Ovary (tissue), 9 donors: Measurements from ENCODE around the gene FGFR2. TPM values are rescaled to one million over a fixed set of nuclear protein-coding genes. Genes with fewer than 3 reads are reported as not detected.

Experiments
- DNase-seq, 5 donors: peaks; one replicate each; pipeline ENCODE4 v3.0.0-alpha.2; 2019 to 2020
- H3K27ac ChIP-seq, 2 donors: fragments of 200-600 bp; one replicate each; pipeline versions ENCODE4 v1.5.1 to v1.8.0; 2019 to 2022
- H3K27me3 ChIP-seq: fragments of 200-600 bp; one replicate; pipeline ENCODE4 v1.8.0; 2022
- H3K36me3 ChIP-seq: fragments of 200-600 bp; sonication (generic); one replicate; pipeline ENCODE4 v1.5.1; 2019
- H3K4me1 ChIP-seq: one replicate; pipeline ENCODE4 v1.8.1; 2013; ENCODE audit warnings: mild to moderate bottlenecking, moderate library complexity; ENCODE audit not compliant: insufficient read depth
- H3K4me3 ChIP-seq: fragments of 200-600 bp; sonication (generic); one replicate; pipeline ENCODE4 v1.5.1; 2017
- H3K9me3 ChIP-seq, 2 donors: fragments of 200-600 bp in 1 of 2; sonication (generic) in 1 of 2; one replicate each; pipeline versions ENCODE4 v1.5.1 to v1.8.1; 2013 to 2019; ENCODE audit warnings: mild to moderate bottlenecking in 1 of 2, moderate library complexity in 1 of 2
- EP300 ChIP-seq: sonication (generic); formaldehyde crosslinking; IDR thresholded peaks from one replicate; pipeline ENCODE4 v1.6.1; 2017; ENCODE audit warnings: antibody characterized with exemption
- POLR2A ChIP-seq: fragments of 450-650 bp; IDR thresholded peaks from one replicate; pipeline ENCODE4 v1.6.1; 2017; ENCODE audit warnings: antibody characterized with exemption, mild to moderate bottlenecking, moderate library complexity
- WGBS, 3 donors: extraction: QIAGEN DNeasy Blood & Tissue Kit in 1 of 3; methylation state at CpG; one replicate each; pipeline versions ENCODE4 v1.1.5 to v1.1.7; 2013 to 2017; 5-methylcytosine and 5-hydroxymethylcytosine counted together
- intact Hi-C, 4 donors: fragments of 100-400 bp; cut with DNase I; formaldehyde crosslinking; loops; one replicate each; pipeline versions ENCODE4 v1.11.0 to v1.15.1; 2022 to 2023
- polyA plus RNA-seq, 2 donors: library from polyadenylated mRNA; stranded (reverse); fragments of 200-250 nt in 1 of 2; fragments of 350-450 nt in 1 of 2; fragmentation: Illumina TruSeq in 1 of 2; extraction: RNeasy Lipid Tissue Mini Kit (QIAGEN cat#74804) in 1 of 2; gene quantifications; one replicate each; pipeline ENCODE4 v1.2.3, GENCODE V29; 2013 to 2014
- total RNA-seq, 7 donors: library from RNA; depleted of rRNA in 2 of 7; stranded (reverse); fragments of >200 nt in 2 of 7; fragmentation: NEBNext Ultra II Directional in 3 of 7; extraction: Animal tissue kit (Norgen Biotek cat#: 25700) in 3 of 7; gene quantifications; one replicate each; pipeline versions ENCODE4 v1.1.0 to v1.2.4, GENCODE V29; 2016 to 2023
- TF ChIP-seq, protein P1 (sequence below), 3 donors: fragments of 450-650 bp in 2 of 3; fragments of 200-600 bp in 1 of 3; IDR thresholded peaks; one replicate each; pipeline versions ENCODE4 v1.5.1 to v1.8.0; 2016 to 2022; ENCODE audit warnings: antibody characterized with exemption in 3 of 3, mild to moderate bottlenecking in 1 of 3
- donor health status: DM: no; HTN: no; CAD: no; lungs with moderate emphysema.
- donor health status: DM: no; HTN: no; CAD: no.
- donor health status: Bipolar disorder and iron deficiency.
- donor health status: DM: yes; HTN: yes; CAD: no.
- donor health status: DM: no; HTN: no; CAD: no.
- donor health status: DM: yes; HTN: yes; CAD: no.

The FGFR2 gene
- total and polyA plus RNA-seq, 9 donors = 8.8 to 52.2 (median 26.5) TPM

DNA sequence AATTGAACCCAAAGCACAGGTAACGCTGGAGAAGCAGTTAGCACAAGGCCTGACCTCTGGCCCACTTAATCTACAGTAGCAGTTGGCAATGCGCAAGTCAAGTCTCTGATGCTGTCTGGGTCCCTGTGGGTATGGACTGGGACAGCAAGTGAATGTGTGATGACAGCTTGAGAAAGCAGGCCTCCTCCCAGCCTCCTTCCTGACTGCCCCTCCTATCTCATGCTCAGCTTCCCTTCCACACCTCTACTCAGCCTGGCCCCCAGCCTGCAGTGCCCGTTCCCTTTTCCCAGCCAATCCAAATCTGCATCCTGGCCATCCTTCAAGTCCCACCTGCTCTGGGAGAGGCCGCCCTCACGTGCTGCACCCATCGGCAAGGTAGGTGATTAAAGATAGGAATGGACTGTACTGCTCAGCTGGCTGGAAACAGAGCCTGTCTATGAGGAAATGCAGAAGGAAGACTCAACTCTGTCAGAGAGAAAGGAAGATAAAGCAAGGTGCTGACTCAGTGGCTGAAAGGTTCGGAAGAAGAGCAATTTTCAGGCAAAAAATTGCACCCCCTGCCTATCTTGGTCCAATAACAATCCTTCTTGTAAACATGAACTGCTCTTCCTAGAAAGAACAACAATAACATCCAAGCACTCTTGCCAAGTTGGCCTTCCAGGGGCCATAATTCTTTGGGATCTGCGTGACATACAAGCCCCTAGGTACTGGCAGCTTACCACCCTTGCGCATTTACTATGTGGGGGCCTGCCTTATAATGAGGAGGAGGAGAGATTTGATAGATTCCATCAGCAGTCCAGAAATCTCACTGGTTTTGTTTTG lies 16.6 kb upstream of the FGFR2 start:
- Histone ChIP-seq H3K36me3 (no peaks in the 10 kb centered on the region), H3K27me3 (no peaks in the 10 kb centered on the region), H3K4me3 (no peak overlapping the region), H3K4me1 (no peaks in the 10 kb centered on the region), H3K9me3 (no peaks in the 10 kb centered on the region), H3K27ac (no peak overlapping the region)
- DNase-seq = no peak
- 56 to 68% (median 65%) methylated on average over 9 of the region's 9 CpGs for WGBS, 3 donors
- intact Hi-C loops = no loop called here
- TF ChIP-seq EP300 = no peak
- no peak for TF ChIP-seq POLR2A
- TF ChIP-seq, protein P1, sequence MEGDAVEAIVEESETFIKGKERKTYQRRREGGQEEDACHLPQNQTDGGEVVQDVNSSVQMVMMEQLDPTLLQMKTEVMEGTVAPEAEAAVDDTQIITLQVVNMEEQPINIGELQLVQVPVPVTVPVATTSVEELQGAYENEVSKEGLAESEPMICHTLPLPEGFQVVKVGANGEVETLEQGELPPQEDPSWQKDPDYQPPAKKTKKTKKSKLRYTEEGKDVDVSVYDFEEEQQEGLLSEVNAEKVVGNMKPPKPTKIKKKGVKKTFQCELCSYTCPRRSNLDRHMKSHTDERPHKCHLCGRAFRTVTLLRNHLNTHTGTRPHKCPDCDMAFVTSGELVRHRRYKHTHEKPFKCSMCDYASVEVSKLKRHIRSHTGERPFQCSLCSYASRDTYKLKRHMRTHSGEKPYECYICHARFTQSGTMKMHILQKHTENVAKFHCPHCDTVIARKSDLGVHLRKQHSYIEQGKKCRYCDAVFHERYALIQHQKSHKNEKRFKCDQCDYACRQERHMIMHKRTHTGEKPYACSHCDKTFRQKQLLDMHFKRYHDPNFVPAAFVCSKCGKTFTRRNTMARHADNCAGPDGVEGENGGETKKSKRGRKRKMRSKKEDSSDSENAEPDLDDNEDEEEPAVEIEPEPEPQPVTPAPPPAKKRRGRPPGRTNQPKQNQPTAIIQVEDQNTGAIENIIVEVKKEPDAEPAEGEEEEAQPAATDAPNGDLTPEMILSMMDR (IDR thresholded peaks at IDR 0.05) = no peak

DNA sequence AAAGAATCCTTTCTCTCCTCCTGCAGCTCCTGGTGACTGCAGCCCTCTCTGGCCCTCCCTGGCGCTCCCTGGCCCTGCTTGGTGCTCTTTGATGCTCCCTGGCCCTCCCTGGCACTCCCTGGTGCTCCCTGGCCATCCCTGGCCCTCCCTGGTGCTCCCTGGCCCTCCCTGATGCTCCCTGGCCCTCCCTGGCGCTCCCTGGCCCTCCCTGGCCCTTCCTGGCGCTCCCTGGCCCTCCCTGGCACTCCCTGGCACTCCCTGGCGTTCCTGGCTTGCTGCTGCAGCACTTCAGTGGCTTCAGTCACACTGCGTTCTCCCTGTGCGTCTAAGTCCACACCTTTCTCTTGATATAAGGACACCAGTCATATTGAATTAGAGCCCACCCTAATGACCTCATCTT lies 15.2 kb upstream of the FGFR2 start:
- no peaks in the 10 kb centered on the region for H3K27me3 ChIP-seq
- no peaks in the 10 kb centered on the region for H3K9me3 ChIP-seq
- no peak overlapping the region for H3K27ac ChIP-seq
- H3K4me1 ChIP-seq = peaks cover 2% of the 10 kb centered on the region
- intact Hi-C loops = no loop called here
- 89 to 94% (median 89%) methylated on average over 6 of the region's 6 CpGs for WGBS, 3 donors
- TF ChIP-seq EP300 = no peak
- TF ChIP-seq, protein P1 (IDR thresholded peaks at IDR 0.05) = no peak
- no peak for TF ChIP-seq POLR2A
- no peaks in the 10 kb centered on the region for H3K36me3 ChIP-seq
- H3K4me3 ChIP-seq = no peak overlapping the region
- DNase-seq = no peak

DNA sequence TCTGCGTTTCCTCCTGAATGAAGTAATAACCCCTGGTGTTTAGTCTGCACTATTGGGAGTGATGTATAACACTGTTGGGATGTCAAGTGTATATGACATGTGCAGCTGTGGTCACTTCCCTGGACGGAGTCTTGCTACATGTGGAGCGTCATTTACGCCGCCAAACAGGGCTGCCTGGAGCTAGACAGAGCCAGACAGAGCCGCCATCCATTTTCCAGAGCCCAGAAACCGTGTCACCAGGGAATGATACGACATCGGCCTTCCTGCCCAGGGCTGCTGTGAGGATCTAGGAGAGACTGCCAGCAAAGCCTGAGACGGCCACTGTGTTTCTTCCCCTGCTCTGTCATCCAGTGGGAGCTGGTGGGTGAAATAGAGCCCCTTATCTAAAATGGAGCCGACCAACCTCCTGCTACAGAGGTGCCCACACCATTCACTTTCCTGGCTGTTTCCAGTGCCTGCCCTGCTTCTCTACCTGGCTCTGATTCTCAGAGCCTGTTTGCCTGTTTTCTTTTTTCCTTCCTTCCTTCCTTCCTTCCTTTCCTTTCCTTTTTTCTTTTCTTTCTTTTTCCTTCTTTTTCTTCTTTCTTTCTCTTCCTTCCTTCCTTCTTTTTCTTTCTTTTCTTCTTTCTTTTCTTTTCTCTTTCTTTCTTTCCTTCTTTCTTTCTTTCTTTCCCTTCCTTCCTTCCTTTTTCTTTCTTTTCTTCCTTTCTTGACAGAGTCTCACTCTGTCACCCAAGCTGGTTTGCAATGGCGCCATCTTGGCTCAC lies 13.3 kb upstream of the FGFR2 start:
- no peak overlapping the region for H3K4me3 ChIP-seq
- H3K27me3 ChIP-seq = no peaks in the 10 kb centered on the region
- no peaks in the 10 kb centered on the region for H3K9me3 ChIP-seq
- DNase-seq = no peak
- peaks cover 2% of the 10 kb centered on the region for H3K4me1 ChIP-seq
- H3K27ac ChIP-seq = no peak overlapping the region
- intact Hi-C loops = no loop called here
- no peak for TF ChIP-seq POLR2A
- no peak for TF ChIP-seq EP300
- TF ChIP-seq, protein P1 (IDR thresholded peaks at IDR 0.05) = no peak
- 75 to 85% (median 81%) methylated on average over 12 of the region's 12 CpGs for WGBS, 3 donors
- no peaks in the 10 kb centered on the region for H3K36me3 ChIP-seq

DNA sequence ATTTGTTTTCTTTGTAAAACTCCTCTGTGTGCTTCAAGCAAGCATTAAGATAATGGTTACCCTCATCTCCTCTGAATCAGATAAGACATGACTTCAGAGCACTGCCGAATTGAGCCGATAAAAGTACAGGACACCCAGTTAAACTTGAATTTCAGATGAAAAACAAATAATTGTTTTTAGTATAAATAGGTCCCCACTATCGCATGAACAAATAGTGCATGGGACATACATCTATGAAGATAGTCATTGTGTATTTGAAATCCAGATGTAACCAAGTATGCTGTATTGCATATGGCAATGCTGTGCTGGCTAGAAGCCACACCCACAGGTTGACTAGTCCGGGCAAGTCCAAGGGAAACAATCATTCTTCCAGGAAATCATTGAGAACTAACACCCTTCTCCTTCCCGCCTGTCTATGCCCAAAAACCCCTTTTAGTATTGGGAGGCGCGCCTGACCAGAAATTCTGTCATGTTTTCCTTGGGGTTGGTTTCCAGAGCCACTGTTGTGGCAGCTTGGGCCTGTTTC lies 12.6 kb upstream of the FGFR2 start:
- H3K9me3 ChIP-seq = no peaks in the 10 kb centered on the region
- TF ChIP-seq EP300 = no peak
- no peak for TF ChIP-seq POLR2A
- TF ChIP-seq, protein P1 (IDR thresholded peaks at IDR 0.05) = no peak
- no peaks in the 10 kb centered on the region for H3K36me3 ChIP-seq
- peaks cover 2% of the 10 kb centered on the region for H3K4me1 ChIP-seq
- no peak overlapping the region for H3K4me3 ChIP-seq
- H3K27me3 ChIP-seq = no peaks in the 10 kb centered on the region
- no peak overlapping the region for H3K27ac ChIP-seq
- DNase-seq = no peak
- intact Hi-C loops = no loop called here
- 86 to 92% (median 90%) methylated on average over 7 of the region's 7 CpGs for WGBS, 3 donors
